ENCODE results near the gene YKT6. TPM values are rescaled to one million over a fixed set of nuclear protein-coding genes. Genes with fewer than 3 reads are reported as not detected.

Gene YKT6
- total and polyA plus RNA-seq, 2 donors (not counting 1 experiment from before 2014, with no cell fraction given), result 36.5 to 62.3 TPM

- 90% methylated on average over 11 of the region's 18 CpGs for WGBS (ENCODE audit: insufficient coverage)
- intact Hi-C loops (cut with micrococcal nuclease), result no loop called here
- POLR2A ChIA-PET, result no interaction called here
Measured at GRCh38 chr7:44224080-44224973, 23.5 kb downstream of the YKT6 start.

More at GRCh38 chr7:44224080-44224973, 23.5 kb downstream of the YKT6 start:
- Histone ChIP-seq H3K79me2 (ENCODE audit: control insufficient read depth, insufficient read depth, low read length) (no peaks in the 10 kb centered on the region), H3K4me1 (ENCODE audit: control insufficient read depth in 2 of 2, insufficient read depth in 2 of 2, low read length in 2 of 2) (no peaks in the 10 kb centered on the region), H3K9ac (ENCODE audit: low read length) (no peak overlapping the region), H3K4me2 (replicated peaks; ENCODE audit: low read depth, low read length, poor library complexity, severe bottlenecking) (no peak overlapping the region), H3K27me3 (replicated peaks in 1 of 4; ENCODE audit: control extremely low read depth in 1 of 4, control insufficient read depth in 3 of 4, insufficient read depth in 4 of 4, low read length in 3 of 4) (peaks cover 0 to 6% (median 0%) of the 10 kb centered on the region in 4 experiments), H2AFZ (ENCODE audit: insufficient read depth, low read depth, low read length, poor library complexity, severe bottlenecking) (no peak overlapping the region), H3K36me3 (replicated peaks in 1 of 2; ENCODE audit: control extremely low read depth in 1 of 2, control insufficient read depth in 1 of 2, extremely low read depth in 1 of 2, insufficient read depth in 2 of 2, low read length in 1 of 2) (no peaks in the 10 kb centered on the region), H3K4me3 (ENCODE audit: control extremely low read depth in 1 of 5, extremely low read depth in 1 of 5, insufficient read depth in 1 of 5, low read depth in 2 of 5, low read length in 4 of 5) (no peak overlapping the region), H3K9me3 (ENCODE audit: control extremely low read depth in 1 of 3, control insufficient read depth in 2 of 3, insufficient read depth in 1 of 3, low read length in 2 of 3) (no peaks in the 10 kb centered on the region), H3K27ac (ENCODE audit: low read length in 2 of 2) (no peak overlapping the region), H4K20me1 (ENCODE audit: control insufficient read depth, insufficient read depth, low read length, poor library complexity, severe bottlenecking) (no peaks in the 10 kb centered on the region)
- CTCF ChIA-PET, result interaction anchor here (0.6 kb wide), 1 partner anchor 935 kb away, joined by 3 read pairs; no protein-coding TSS in a partner anchor
- H3K9me3 Mint-ChIP-seq (ENCODE audit: insufficient read depth), result no peaks in the 10 kb centered on the region
- ATAC-seq (ENCODE audit: low read depth) (no peak), DNase-seq (no peak)
- H3K4me1 Mint-ChIP-seq, result no peaks in the 10 kb centered on the region
- H3K27ac Mint-ChIP-seq, result no peak overlapping the region
- no peak for TF ChIP-seq CTCF (IDR thresholded peaks at IDR 0.05)
- TF ChIP-seq EZH2 (IDR thresholded peaks at IDR 0.05; ENCODE audit: borderline replicate concordance, insufficient read depth, low read depth, low read length, poor library complexity, severe bottlenecking), result no peak
- peaks cover 12% of the 10 kb centered on the region for H3K27me3 Mint-ChIP-seq
- H3K4me3 Mint-ChIP-seq, result no peak overlapping the region

Measured in B cell (primary cell).